GM19099 (cell line): ENCODE data around the gene DCXR.

Experiments used
- POLR2A ChIP-seq: IDR thresholded peaks from 3 replicates; pipeline ENCODE4 v1.6.1; 2011; ENCODE audit warnings: low read depth; ENCODE audit not compliant: insufficient read length; ENCODE audit errors: extremely low read depth

The DCXR gene

DNA sequence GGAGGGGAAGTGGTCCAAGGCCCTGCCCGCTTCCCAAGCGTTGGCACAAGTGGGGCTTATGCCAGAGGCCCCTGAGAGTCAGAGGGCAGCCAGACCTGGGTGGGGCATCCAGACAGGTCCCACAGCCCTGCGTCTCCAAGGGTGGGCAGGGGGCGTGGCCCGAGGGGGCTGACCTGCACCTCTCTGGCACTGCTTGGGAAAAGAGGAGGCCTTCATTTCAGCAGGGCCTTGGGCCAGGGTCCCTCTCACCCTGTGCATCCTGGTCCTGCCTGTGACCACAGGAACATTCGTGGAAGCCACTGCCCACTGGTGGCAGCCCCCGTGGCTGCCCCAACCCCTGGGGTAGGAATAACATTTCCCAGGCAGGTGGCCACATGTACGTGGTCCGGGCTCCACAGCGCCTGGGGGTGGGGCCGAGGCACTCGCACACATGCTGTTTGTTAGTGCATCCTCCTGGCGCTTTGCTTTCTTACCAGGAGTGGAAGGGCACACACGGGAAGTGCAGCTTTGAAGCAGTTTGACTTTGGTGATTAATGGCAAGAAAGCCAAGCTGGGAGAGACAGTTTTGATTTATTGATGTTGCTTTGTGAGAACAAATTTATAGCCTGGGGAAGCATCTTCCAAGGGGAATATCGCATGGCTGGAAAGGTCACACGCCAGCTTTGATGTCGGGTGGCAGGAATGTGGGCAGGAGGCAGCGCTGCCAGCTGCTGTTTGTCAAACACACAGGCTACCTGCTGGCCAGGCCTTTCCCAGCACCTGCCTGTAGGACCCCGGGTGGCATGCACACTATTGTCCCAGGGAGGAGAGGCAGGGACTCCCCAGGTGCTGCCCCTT lies 19.1 kb downstream of the DCXR start:
- TF ChIP-seq POLR2A = no peak

GRCh38 chr17:82017612-82018151 lies 19.8 kb downstream of the DCXR start:
- TF ChIP-seq POLR2A = no peak

DNA sequence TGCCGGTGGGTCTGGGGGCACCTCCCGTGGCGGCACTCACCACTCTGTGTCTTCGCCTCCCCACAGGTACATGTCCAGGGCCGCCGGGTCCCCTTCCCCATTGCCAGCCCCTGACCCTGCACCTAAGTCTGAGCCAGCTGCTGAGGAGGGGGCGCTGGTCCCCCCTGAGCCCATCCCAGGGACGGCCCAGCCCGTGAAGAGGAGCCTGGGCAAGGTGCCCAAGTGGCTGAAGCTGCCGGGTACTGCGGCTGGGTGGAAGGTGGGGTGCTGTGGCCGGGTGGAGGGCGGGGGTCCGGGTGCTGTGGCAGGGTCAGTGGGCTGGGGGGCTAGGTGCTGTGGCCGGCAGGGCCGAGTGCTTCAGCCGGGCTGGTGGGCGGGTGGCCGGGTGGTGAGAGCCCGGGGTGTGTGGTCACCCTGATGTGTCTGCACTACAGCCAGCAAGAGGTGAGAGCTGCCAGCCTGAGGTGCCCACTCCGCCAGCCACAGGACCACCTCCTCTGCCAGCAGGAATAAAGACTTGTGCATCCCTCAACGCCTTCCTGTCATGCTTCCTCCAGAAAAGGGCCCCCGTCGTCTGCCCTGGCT lies 20.5 kb downstream of the DCXR start:
- TF ChIP-seq POLR2A = no peak

GRCh38 chr17:82016061-82016874 lies 21.2 kb downstream of the DCXR start:
- TF ChIP-seq POLR2A = no peak

- TF ChIP-seq POLR2A = no peak
Observed at GRCh38 chr17:82015311-82015971, 22.1 kb downstream of the DCXR start.

GRCh38 chr17:82014971-82015310 lies 22.6 kb downstream of the DCXR start:
- no peak for TF ChIP-seq POLR2A

GRCh38 chr17:82014432-82014831 lies 23.1 kb downstream of the DCXR start:
- TF ChIP-seq POLR2A = no peak

DNA sequence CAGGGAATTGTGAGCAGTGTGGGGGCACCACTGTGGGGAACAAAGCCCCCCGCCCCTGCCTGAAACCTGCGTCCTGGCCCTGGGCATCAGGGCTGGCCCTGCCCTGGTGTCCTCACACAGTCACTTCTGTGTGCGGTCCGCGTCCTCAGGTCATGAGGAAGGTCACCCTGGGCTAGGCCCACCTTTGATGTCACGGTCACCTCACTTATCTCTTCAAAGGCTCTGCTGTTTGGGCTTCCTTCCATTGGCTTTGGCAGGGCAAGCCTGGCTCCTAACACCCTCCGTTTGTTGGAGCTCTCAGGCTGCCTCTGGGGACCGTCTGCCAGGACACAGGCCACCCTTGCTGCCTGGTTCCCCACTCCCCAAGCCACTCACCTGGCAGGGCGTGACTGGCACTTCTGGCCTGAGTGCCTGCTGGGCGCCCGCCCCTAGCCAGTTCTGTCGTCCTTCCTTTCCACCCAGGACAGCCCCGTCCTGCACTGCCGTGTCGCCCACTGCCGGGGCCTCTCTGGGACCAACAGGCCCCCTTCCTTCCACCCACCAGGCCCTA lies 23.6 kb downstream of the DCXR start:
- no peak for TF ChIP-seq POLR2A

DNA sequence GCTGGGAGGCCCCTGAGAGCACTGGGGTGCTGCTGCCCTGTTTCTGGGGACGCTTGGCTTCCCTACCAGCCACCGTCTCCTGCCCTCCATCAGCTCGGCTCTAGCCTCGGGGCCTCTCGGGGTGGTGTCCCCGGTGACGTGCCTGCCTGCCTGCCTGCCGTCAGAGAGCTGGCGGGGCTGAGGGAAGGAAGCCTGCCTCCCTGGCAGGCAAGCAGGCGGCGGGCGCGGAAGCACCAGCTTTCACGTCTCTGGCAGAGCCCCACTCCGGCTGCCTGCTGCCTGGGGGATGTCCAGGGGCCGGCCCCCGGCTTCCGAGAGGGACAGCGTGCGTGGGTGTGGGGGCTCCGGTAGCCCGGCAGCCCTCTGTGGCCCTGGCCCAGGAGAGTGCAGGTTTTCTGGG lies 24.2 kb downstream of the DCXR start:
- TF ChIP-seq POLR2A = no peak

DNA sequence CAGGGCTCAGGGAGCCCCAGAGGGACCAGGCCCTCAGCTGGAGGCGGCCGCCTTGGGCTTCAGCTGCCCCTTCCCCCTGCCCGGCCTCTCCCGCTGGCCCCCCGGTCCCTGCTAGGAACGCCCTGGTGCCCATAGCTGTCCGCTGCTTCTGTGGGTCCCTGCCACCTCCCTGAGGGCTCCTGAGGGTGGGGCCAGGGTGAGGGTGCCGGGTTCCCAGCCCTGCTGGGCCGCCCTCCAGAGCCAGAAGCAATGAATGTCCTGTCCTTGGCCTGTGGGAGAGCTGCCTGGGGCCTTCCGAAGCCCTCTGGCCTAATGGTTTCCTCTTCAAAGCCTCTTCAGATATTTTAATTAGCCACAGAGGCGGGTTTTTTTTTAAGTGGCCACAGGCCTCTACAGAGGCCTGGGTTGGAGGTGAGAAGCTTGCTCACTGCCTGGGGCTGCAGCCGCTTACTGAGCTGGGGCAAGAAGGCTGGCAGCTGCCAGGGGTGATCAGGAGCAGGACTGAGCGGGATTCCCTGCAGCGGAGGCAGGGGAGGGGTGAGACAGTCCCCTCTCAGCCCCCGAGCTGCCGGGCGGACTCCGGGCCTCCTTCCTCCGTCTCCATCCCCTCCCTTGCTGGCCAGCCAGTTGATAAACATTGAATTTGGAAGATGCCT lies 24.7 kb downstream of the DCXR start:
- TF ChIP-seq POLR2A = no peak

DNA sequence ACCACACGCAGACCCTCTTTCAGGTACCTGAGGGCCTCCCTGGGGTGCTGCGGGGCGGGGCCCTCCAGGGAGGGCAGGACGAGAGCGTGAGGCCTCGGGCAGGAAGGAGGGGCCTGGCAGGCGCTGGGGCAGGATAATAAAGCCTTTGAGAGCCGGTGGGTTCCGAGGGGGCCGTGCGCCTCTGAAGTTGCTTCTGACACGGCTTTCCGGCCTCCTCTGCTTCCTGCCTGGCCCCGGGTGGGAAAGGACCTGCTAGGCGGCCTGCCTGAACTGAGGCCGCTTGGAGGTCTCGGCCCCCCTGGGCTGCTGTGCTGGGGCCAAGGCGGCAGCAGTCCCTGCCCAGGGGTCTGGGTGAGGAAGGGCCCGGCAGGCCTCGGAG lies 25.2 kb downstream of the DCXR start:
- TF ChIP-seq POLR2A = no peak

GRCh38 chr17:82011617-82012187 lies 25.8 kb downstream of the DCXR start:
- TF ChIP-seq POLR2A = no peak

DNA sequence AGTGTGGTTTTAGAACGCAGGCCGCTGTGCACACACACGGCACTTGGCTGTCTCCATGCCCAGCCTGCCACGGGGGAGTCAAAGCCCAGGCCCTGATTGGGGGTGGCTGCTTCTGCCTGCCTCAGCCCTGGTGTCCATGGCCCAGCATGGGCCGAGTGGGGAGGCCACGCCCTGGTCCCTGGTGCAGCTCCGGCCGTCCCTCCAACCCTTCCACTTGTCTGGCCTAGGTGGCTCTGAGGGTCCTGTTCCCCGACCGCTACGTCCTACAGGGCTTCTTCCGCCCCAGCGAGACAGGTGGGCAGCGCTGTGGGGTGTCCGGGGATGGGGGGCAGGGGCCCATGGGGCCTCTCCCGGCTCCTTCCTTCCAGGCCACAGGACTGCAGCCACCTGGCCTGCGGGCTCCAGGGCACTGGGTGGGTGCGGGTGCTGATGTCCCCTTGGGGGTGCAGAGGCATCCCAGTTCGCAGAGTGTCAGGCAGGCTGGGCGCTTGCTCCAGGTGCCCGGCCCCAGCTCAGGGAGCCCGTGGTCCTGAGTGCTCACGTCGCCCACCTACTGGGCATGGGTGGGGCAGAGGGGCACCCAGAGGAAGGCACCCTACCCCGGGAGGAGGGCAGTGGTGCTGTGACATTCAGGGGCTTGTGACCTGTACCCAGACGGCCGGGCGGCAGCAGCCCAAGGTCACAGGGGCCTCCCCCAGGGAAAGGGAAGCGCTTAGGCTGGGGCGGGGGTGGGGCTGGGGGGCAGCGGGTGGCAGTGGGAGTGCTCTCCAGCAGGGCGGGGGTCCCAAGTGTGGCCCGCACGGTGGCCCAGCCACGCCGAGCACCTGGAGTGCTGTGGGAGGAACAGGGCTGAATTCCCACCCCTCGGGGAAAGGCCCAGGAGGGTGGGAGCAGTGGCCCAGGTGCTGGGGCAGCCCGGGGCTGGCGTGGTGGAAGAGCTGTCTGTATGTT lies 26.6 kb downstream of the DCXR start:
- no peak for TF ChIP-seq POLR2A
